ENCODE data around the gene GBP3. TPM values are rescaled to one million over a fixed set of nuclear protein-coding genes. Genes with fewer than 3 reads are reported as not detected.

The GBP3 gene, protein sequence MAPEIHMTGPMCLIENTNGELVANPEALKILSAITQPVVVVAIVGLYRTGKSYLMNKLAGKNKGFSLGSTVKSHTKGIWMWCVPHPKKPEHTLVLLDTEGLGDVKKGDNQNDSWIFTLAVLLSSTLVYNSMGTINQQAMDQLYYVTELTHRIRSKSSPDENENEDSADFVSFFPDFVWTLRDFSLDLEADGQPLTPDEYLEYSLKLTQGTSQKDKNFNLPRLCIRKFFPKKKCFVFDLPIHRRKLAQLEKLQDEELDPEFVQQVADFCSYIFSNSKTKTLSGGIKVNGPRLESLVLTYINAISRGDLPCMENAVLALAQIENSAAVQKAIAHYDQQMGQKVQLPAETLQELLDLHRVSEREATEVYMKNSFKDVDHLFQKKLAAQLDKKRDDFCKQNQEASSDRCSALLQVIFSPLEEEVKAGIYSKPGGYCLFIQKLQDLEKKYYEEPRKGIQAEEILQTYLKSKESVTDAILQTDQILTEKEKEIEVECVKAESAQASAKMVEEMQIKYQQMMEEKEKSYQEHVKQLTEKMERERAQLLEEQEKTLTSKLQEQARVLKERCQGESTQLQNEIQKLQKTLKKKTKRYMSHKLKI
- total RNA-seq (10 to 100 TPM in 6 of 7 donors, 1 to 10 TPM in 1; 7.3 to 24.1 (median 14.2) TPM), polyA plus RNA-seq (10 to 100 TPM in 1 of 2 donors, 1 to 10 TPM in 1; 5.0 to 24.9 TPM)
- long read RNA-seq, donor 1, partial matches to known transcripts = 8 of 10 reads
- long read RNA-seq, donor 1, other reads (novel, unspliced or antisense) = 2 of 10 reads
- long read RNA-seq, donor 2 = 0 reads
- long read RNA-seq, donor 3, partial matches to known transcripts = 4 of 10 reads
- long read RNA-seq, donor 3, other reads (novel, unspliced or antisense) = 3 of 10 reads

GRCh38 chr1:89022167-89022959, at the start of gene GBP3:
Gene GBP3, minus strand, starts transcription at chr1:89022866. Its CDS starts 2,145 bp downstream, at chr1:89020721.
- peak within 1 kb of the TSS; percentile 38 for H3K4me3 ChIP-seq
- no peaks in the 10 kb centered on the region for H3K9me3 ChIP-seq
- DNase-seq = no peak
- intact Hi-C loops (cut with DNase I) = no loop called here
- H3K27ac ChIP-seq = peak within 1 kb of the TSS; percentile 27 to 81
- H3K27me3 ChIP-seq = no peaks in the 10 kb centered on the region
- H3K4me1 ChIP-seq (ENCODE audit: insufficient read depth) = peaks cover 4% of the 10 kb centered on the region
- no peak for TF ChIP-seq EP300 (IDR thresholded peaks at IDR 0.05)
- no peak for TF ChIP-seq POLR2A (IDR thresholded peaks at IDR 0.05)
- TF ChIP-seq CTCF (IDR thresholded peaks at IDR 0.05) = no peak
- H3K36me3 ChIP-seq = no peaks in the 10 kb centered on the region
- WGBS, 3 donors = 3 to 11% (median 7%) methylated on average over 5 of the region's 5 CpGs

GRCh38 chr1:89070509-89070908, 47.8 kb upstream of the GBP3 start:
- Histone ChIP-seq H3K36me3 (no peaks in the 10 kb centered on the region), H3K4me1 (ENCODE audit: insufficient read depth) (peaks cover 4% of the 10 kb centered on the region), H3K9me3 (no peaks in the 10 kb centered on the region), H3K27me3 (no peaks in the 10 kb centered on the region), H3K27ac (peak overlapping the region in 1 of 2 donors; percentile 53), H3K4me3 (peak overlapping the region; percentile 31)
- WGBS, 3 donors = 67 to 76% (median 74%) methylated on average over 1 of the region's 1 CpG
- no peak for TF ChIP-seq CTCF (IDR thresholded peaks at IDR 0.05)
- TF ChIP-seq POLR2A (IDR thresholded peaks at IDR 0.05) = no peak
- TF ChIP-seq EP300 (IDR thresholded peaks at IDR 0.05) = no peak
- no peak for DNase-seq
- intact Hi-C loops (cut with DNase I) = loop anchor here in 1 of 4 donors (10.0 kb wide), 1 partner anchor 64 kb away; no protein-coding TSS in a partner anchor

- 28 to 41% (median 35%) methylated on average over 2 of the region's 2 CpGs for WGBS, 3 donors
- Histone ChIP-seq H3K27ac (peak overlapping the region in 1 of 2 donors; percentile 53), H3K4me1 (ENCODE audit: insufficient read depth) (peaks cover 4% of the 10 kb centered on the region), H3K9me3 (no peaks in the 10 kb centered on the region), H3K27me3 (no peaks in the 10 kb centered on the region), H3K36me3 (no peaks in the 10 kb centered on the region), H3K4me3 (peak overlapping the region; percentile 31)
- DNase-seq = no peak
- TF ChIP-seq EP300 (IDR thresholded peaks at IDR 0.05) (no peak), POLR2A (IDR thresholded peaks at IDR 0.05) (no peak), CTCF (IDR thresholded peaks at IDR 0.05) (no peak)
- intact Hi-C loops (cut with DNase I) = loop anchor here in 1 of 4 donors (10.0 kb wide), 1 partner anchor 65 kb away; no protein-coding TSS in a partner anchor
Measured at GRCh38 chr1:89069951-89070350, 47.3 kb upstream of the GBP3 start.

- peaks cover 4% of the 10 kb centered on the region for H3K4me1 ChIP-seq (ENCODE audit: insufficient read depth)
- H3K27ac ChIP-seq = peak overlapping the region in 1 of 2 donors; percentile 8
- no peaks in the 10 kb centered on the region for H3K27me3 ChIP-seq
- H3K4me3 ChIP-seq = no peak overlapping the region
- DNase-seq = no peak
- TF ChIP-seq POLR2A (IDR thresholded peaks at IDR 0.05) (no peak), EP300 (IDR thresholded peaks at IDR 0.05) (no peak), CTCF (IDR thresholded peaks at IDR 0.05) (no peak)
- intact Hi-C loops (cut with DNase I) = no loop called here
- H3K36me3 ChIP-seq = no peaks in the 10 kb centered on the region
- H3K9me3 ChIP-seq = no peaks in the 10 kb centered on the region
Measured at GRCh38 chr1:89068291-89068690, 45.6 kb upstream of the GBP3 start.

Data from ovary (tissue), 10 donors.